Measurements from ENCODE around the gene C10orf90. TPM values are rescaled to one million over a fixed set of nuclear protein-coding genes. Genes with fewer than 3 reads are reported as not detected.

The C10orf90 gene
- total RNA-seq, 1 experiment from 2014 or later: not detected

- no CpG with 5 or more reads among the region's 8 CpGs for WGBS (ENCODE audit: extremely low coverage, insufficient read length, low lambda C conversion rate)
- Histone ChIP-seq H3K4me1 (ENCODE audit: insufficient read depth, low read length) (no peaks in the 10 kb centered on the region), H4K8ac (replicated peaks; ENCODE audit: insufficient read length, low read depth, low read length) (no peak overlapping the region), H2BK5ac (ENCODE audit: insufficient read length, low read length) (no peak overlapping the region), H3K4ac (ENCODE audit: low read depth, low read length) (no peak overlapping the region), H3K56ac (ENCODE audit: insufficient read length, low read depth, low read length) (no peak overlapping the region), H3K79me2 (ENCODE audit: insufficient read depth, low read length) (no peaks in the 10 kb centered on the region), H2BK120ac (ENCODE audit: low read depth, low read length, poor library complexity, severe bottlenecking) (no peak overlapping the region), H3K14ac (ENCODE audit: insufficient read depth, low read length) (no peak overlapping the region), H3K9me3 (ENCODE audit: control insufficient read depth, low read depth, low read length) (no peaks in the 10 kb centered on the region), H3T11ph (ENCODE audit: low read length) (no peak overlapping the region), H3K79me1 (ENCODE audit: insufficient read depth, low read depth, low read length, poor library complexity, severe bottlenecking) (no peaks in the 10 kb centered on the region), H4K5ac (ENCODE audit: insufficient read length, low read depth, low read length) (no peak overlapping the region), H2AFZ (ENCODE audit: low read length) (no peak overlapping the region), H3K23me2 (ENCODE audit: insufficient read length, low read depth, low read length, poor library complexity, severe bottlenecking) (no peaks in the 10 kb centered on the region), H3K9ac (ENCODE audit: extremely low read depth, insufficient read length, low read length) (no peak overlapping the region), H2BK20ac (ENCODE audit: low read depth, low read length, poor library complexity, severe bottlenecking) (no peak overlapping the region), H3K18ac (ENCODE audit: insufficient read length, low read depth, low read length) (no peak overlapping the region), H2BK12ac (ENCODE audit: insufficient read length, low read depth, low read length) (no peak overlapping the region), H4K91ac (ENCODE audit: insufficient read length, low read depth, low read length) (no peak overlapping the region), H3K4me2 (ENCODE audit: insufficient read depth, insufficient read length, low read length) (no peak overlapping the region), H3K27me3 (ENCODE audit: insufficient read depth, low read length) (no peaks in the 10 kb centered on the region), H3K23ac (ENCODE audit: insufficient read length, low read depth, low read length) (no peak overlapping the region), H2AK5ac (ENCODE audit: insufficient read length, low read length) (no peak overlapping the region), H2BK15ac (ENCODE audit: low read depth, low read length) (no peak overlapping the region), H4K20me1 (ENCODE audit: control insufficient read depth, insufficient read depth, insufficient read length) (no peaks in the 10 kb centered on the region), H3K27ac (ENCODE audit: insufficient read length, low read depth, low read length) (no peak overlapping the region)
- Mint-ChIP-seq H3K27me3 (ENCODE audit: low read depth) (peaks cover 2% of the 10 kb centered on the region; the same call in 1 of the 2 replicates), H3K4me3 (no peak overlapping the region), H3K36me3 (ENCODE audit: insufficient read depth in 1 of 3, low read depth in 3 of 3) (no peaks in the 10 kb centered on the region; a peak in 1 of 7 replicates), H3K9me3 (no peaks in the 10 kb centered on the region; a peak in 1 of 5 replicates), H3K27ac (no peak overlapping the region), H3K4me1 (peaks cover 7 to 10% of the 10 kb centered on the region in 2 experiments)
- no peak for DNase-seq
- no peak for TF ChIP-seq CTCF (conservative IDR thresholded peaks at IDR 0.05)
Observed at GRCh38 chr10:126528315-126528835, 142.1 kb downstream of the C10orf90 start.

Data from H9 (cell line).